ENCODE data around the gene NCAPG.

- TF ChIP-seq CTCF (IDR thresholded peaks at IDR 0.05 in 8 of 11, conservative IDR thresholded peaks at IDR 0.05 in 3 of 11) (no peak), POLR2A (IDR thresholded peaks at IDR 0.05) (no peak)
Measured at GRCh38 chr4:17869327-17869726, 58.5 kb downstream of the NCAPG start.

Measured in spleen (tissue), 7 donors.